ENCODE data around the gene METRN. TPM values are rescaled to one million over a fixed set of nuclear protein-coding genes. Genes with fewer than 3 reads are reported as not detected.
A peak's percentile ranks its signal among the peaks of the same experiment; 100 is the strongest.

Gene METRN
- total RNA-seq, 2 donors from 2014 or later = 36.6 to 71.9 TPM

DNA sequence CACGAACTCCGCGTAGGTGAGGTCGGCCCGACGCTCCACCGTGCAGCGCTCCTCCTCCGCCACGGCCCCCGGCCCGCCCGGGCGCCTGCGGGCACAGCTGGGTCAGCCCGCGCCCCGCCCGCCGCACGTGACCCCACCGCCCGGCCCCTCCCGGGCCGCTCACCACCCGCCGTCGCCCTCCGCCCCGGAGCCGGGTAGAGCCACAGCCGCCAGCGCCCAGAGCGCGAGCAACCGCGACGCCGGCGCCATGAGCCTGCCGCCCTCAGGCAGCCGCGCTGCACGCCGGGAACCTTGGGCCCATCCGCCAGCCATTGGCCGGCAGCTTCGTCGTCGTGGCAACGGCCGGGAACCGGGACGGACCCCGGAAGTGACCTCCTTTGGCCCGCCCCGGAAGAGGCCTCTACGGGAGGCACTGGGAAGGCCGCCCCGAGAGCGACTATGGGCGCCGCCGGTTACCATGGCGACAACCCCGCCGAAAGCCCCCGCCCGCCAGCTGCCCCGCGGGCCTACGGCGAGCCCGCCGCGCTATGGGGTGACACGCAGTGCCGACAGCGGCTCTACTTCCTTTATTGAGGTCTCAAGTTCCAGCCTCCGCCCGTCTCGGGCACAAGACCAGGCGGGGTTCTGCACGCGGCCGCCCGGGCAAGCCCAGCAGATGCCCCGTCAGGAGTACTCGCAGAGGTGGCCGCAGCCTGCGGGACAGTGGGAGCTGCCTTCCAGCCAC, 30.7 kb upstream of the METRN start, which contains the start of gene JMJD8:
JMJD8 (minus strand) TSS at position 264 of the 724 bp plus-strand sequence; CDS start at position 249, 15 bp downstream.
- ATAC-seq (peak; percentile 80), DNase-seq (peak; percentile 97 to 98 (median 97))
- H3K27ac ChIP-seq = peak within 1 kb of the TSS; percentile 45 to 89 (median 68)
- H3K27me3 ChIP-seq = no peaks in the 10 kb centered on the region
- H3K36me3 ChIP-seq (replicated peaks in 1 of 2; ENCODE audit: insufficient read depth in 1 of 2, low read depth in 2 of 2) = peaks cover 11 to 12% of the 10 kb centered on the region in 2 donors
- TF ChIP-seq, protein P1, sequence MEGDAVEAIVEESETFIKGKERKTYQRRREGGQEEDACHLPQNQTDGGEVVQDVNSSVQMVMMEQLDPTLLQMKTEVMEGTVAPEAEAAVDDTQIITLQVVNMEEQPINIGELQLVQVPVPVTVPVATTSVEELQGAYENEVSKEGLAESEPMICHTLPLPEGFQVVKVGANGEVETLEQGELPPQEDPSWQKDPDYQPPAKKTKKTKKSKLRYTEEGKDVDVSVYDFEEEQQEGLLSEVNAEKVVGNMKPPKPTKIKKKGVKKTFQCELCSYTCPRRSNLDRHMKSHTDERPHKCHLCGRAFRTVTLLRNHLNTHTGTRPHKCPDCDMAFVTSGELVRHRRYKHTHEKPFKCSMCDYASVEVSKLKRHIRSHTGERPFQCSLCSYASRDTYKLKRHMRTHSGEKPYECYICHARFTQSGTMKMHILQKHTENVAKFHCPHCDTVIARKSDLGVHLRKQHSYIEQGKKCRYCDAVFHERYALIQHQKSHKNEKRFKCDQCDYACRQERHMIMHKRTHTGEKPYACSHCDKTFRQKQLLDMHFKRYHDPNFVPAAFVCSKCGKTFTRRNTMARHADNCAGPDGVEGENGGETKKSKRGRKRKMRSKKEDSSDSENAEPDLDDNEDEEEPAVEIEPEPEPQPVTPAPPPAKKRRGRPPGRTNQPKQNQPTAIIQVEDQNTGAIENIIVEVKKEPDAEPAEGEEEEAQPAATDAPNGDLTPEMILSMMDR (IDR thresholded peaks at IDR 0.05) = no peak
- TF ChIP-seq POLR2A (IDR thresholded peaks at IDR 0.05) = peak; percentile 27 to 70 (median 65)
- WGBS, 2 donors = 0 to 1% methylated on average over 14 to 84 of the region's 91 CpGs
- no peaks in the 10 kb centered on the region for H3K9me3 ChIP-seq
- H3K4me1 ChIP-seq = peaks cover 64% of the 10 kb centered on the region
- peak within 1 kb of the TSS; percentile 26 to 49 for H3K4me3 ChIP-seq
- intact Hi-C loops (cut with DNase I) = no loop called here

DNA sequence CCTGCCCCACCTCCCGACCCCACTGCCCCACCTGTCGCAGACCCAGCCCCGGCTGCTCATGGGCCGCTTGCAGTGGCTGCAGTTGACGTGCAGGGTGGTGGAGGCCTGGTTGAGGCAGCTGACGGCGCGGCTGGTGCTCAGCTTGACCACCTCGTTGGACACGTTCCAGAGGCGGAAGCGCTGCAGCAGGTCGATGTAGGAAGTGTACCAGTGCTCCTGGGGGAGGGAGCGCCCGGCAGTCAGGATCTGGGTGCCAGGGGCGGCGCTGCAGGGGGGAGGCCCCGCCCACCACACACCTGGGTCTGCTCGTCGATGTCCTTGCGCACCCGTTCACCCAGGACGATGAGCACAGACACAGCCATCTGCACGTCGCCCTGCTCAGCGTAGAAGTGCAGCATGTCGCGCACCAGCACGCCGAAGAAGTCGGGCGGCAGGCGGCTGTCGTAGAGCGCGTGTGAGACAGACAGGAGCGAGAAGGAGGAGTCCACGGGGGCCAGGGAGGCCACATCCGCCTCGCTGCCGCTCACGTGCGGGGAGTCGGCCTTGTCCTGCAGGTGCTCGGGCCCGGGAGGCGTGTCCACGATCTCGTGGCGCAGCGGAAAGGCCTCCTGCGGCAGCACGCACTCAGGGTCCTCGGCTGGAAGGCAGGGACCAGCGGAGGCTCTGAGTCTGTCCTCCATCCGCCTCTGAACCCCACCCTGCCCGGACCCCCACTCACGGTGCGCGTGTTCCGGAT, 29.8 kb upstream of the METRN start:
- Histone ChIP-seq H3K4me1 (peaks cover 67% of the 10 kb centered on the region), H3K27ac (peak overlapping the region in 1 of 4 donors; percentile 49), H3K9me3 (no peaks in the 10 kb centered on the region), H3K27me3 (no peaks in the 10 kb centered on the region), H3K36me3 (replicated peaks in 1 of 2; ENCODE audit: insufficient read depth in 1 of 2, low read depth in 2 of 2) (peaks cover 11 to 12% of the 10 kb centered on the region in 2 donors), H3K4me3 (no peak overlapping the region)
- no peak for ATAC-seq
- intact Hi-C loops (cut with DNase I) = no loop called here
- peak in 2 of 4 donors; percentile 40 to 47 for DNase-seq
- WGBS, 2 donors = 84 to 90% methylated on average over 35 to 44 of the region's 61 CpGs
- TF ChIP-seq, protein P1 (IDR thresholded peaks at IDR 0.05) = no peak
- TF ChIP-seq POLR2A (IDR thresholded peaks at IDR 0.05) = no peak

DNA sequence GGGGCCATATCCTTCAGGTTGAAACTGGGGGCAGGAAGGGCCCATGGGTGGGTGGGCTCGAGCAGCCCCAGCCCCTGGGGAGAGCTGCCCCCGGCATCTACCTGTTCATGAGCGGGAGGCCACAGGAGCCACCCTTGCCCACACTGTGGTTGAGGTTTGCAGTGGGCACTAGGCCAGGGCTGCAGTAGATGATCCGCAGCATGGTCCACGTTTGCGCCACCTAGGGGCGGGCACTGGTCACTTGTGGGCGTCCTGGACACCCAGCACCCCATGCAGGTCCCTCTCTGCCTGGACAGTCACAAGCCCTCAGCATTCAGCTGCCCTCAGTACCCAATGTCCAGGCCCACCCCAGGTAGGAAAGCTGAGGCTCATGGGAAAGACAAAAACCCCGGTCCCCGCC, 29.0 kb upstream of the METRN start:
- intact Hi-C loops (cut with DNase I) = no loop called here
- ATAC-seq (no peak), DNase-seq (peak; percentile 65 to 77 (median 65))
- Histone ChIP-seq H3K36me3 (replicated peaks in 1 of 2; ENCODE audit: insufficient read depth in 1 of 2, low read depth in 2 of 2) (peaks cover 11 to 12% of the 10 kb centered on the region in 2 donors), H3K4me3 (no peak overlapping the region), H3K9me3 (no peaks in the 10 kb centered on the region), H3K4me1 (peaks cover 69% of the 10 kb centered on the region), H3K27me3 (no peaks in the 10 kb centered on the region), H3K27ac (no peak overlapping the region)
- 24 to 55% methylated on average over 3 to 10 of the region's 10 CpGs for WGBS, 2 donors
- no peak for TF ChIP-seq POLR2A (IDR thresholded peaks at IDR 0.05)
- TF ChIP-seq, protein P1 (IDR thresholded peaks at IDR 0.05) = peak; percentile 19 to 44 (median 35)

DNA sequence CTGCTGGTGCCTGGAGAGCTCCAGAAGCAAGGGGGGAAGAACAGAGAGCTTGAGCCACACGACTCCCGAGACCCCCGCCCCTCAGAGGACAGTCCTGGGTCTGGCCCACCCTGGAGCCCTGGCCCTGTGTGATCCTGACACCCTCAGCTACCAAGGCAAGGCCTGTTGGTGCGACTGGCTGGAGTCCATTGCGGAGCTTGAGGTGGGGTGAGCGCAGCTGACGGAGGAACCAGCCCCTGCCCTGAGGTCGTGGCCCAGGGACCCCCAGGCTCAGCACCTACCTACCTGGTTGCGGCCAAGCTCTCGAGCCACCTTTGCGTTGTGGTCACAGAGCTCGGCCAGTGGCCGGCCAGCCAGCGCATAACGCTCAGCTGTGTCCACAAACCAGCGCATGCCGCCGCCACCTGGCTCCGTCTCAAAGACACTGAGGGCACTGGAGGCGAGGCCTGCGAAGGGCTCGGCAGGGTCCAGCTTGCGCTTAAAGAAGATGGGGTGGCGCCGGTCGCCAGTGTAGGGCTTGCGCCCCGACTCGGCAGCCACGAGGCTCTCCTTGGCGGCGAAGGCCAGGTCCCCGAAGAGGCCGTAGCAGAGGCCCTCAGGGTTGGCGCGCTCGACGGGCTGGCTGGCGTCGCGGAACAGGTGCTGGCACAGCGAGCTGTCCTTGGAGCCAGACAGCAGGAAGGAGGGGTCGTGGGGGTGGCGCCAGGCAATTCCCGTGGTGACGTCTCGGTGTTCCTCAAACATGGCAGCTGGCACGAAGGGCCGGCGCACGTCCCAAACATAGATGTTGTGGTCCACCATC, 28.3 kb upstream of the METRN start:
- TF ChIP-seq POLR2A (IDR thresholded peaks at IDR 0.05) = no peak
- TF ChIP-seq, protein P1 (IDR thresholded peaks at IDR 0.05) = no peak

More for the DNA sequence above, 28.3 kb upstream of the METRN start:
- H3K9me3 ChIP-seq = no peaks in the 10 kb centered on the region
- no peaks in the 10 kb centered on the region for H3K27me3 ChIP-seq
- H3K36me3 ChIP-seq (replicated peaks in 1 of 2; ENCODE audit: insufficient read depth in 1 of 2, low read depth in 2 of 2) = peaks cover 10 to 11% of the 10 kb centered on the region in 2 donors
- WGBS, 2 donors = 83 to 89% methylated on average over 13 to 45 of the region's 51 CpGs
- intact Hi-C loops (cut with DNase I) = no loop called here
- H3K4me3 ChIP-seq = no peak overlapping the region
- H3K27ac ChIP-seq = no peak overlapping the region
- DNase-seq (no peak), ATAC-seq (no peak)
- peaks cover 64% of the 10 kb centered on the region for H3K4me1 ChIP-seq

Data from body of pancreas (tissue), 4 donors.